ENCODE measurements around the gene PCSK7. TPM values are rescaled to one million over a fixed set of nuclear protein-coding genes. Genes with fewer than 3 reads are reported as not detected.
"Not testable (repeated sequence)": the region's sequence is repeated elsewhere in the genome, so short reads cannot be mapped to it uniquely, and the experiment has no call there.

Gene PCSK7
- total and polyA plus RNA-seq, 5 experiments from 2014 or later, result 32.6 to 296 (median 60.6) TPM

DNA sequence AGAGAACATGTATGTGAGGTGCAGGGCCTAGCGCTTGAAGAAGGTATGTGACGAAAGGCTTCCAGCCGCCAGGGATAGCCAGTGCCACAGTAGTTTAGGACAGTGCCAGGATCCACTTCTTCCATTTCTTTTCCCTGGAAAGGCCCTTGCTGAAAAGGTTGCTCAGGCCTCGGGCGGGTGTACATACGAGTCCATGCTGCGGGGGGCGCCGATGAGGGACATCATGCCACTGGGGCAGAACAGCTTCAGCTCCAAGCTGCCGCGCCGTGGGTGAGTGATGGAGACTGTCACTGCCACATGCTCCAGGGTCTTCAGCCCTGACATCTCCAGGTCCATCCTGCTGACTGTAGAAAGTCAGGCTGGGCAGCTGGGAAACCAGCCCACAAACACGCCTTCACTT, 23.2 kb downstream of the PCSK7 start:
- H3K4me3 Mint-ChIP-seq, H3K9me3 Mint-ChIP-seq, POLR2A ChIA-PET, H3K27me3 Mint-ChIP-seq, ATAC-seq: not testable (repeated sequence)
- Mint-ChIP-seq H3K4me1 (peaks cover 0 to 12% (median 4%) of the 10 kb centered on the region in 4 donors), H3K27ac (peak overlapping the region in 1 of 10 donors; percentile 40), H3K36me3 (peaks cover 0 to 68% (median 11%) of the 10 kb centered on the region in 3 donors)
- peak in 1 of 10 donors; percentile 48 for DNase-seq

DNA sequence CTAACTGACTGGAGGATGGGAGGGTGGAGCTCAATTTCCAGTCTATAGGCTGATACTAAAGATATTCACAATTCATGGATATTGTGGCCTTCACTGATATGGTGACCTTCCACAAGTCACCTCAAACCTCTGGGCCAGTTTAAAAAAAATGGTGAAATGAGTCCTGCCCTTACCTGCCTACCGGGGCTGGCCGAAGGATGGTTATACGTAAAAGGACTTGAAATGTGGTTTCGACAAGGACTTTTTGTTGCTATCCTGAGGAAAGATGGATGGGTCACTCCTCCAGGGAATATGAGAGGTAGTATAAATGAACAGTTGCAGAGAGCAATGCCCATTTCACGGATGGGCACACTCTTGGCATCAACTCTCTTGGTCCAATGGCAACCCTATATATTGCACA, 24.4 kb downstream of the PCSK7 start:
- H3K9me3 Mint-ChIP-seq, H3K4me3 Mint-ChIP-seq, DNase-seq, ATAC-seq, H3K27ac Mint-ChIP-seq, H3K27me3 Mint-ChIP-seq, POLR2A ChIA-PET, H3K4me1 Mint-ChIP-seq: not testable (repeated sequence)
- H3K36me3 Mint-ChIP-seq, result peaks cover 0 to 64% (median 9%) of the 10 kb centered on the region in 3 donors

DNA sequence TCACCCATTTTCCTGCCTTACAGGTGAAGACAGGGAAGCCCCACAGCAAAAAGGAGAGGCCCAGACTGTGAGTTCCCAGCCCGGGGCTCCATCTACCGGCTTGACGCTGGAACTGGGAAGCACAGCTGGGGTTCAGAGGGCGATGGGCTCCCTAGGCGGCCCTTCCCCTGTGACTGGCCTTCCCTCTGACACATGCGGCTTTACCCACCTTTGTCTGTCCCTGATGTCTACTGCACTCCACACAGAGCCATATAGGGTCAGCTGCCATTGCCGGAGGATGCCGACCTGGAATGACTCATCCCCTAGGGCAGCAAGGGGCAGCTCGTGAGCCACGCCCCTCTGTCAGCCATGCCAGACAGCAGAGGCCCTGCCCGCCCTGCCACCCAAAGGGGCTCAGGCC, 25.0 kb downstream of the PCSK7 start:
- ATAC-seq, H3K4me1 Mint-ChIP-seq, H3K27ac Mint-ChIP-seq, H3K9me3 Mint-ChIP-seq, H3K4me3 Mint-ChIP-seq, H3K27me3 Mint-ChIP-seq, DNase-seq, POLR2A ChIA-PET: not testable (repeated sequence)
- peaks cover 0 to 58% (median 9%) of the 10 kb centered on the region in 3 donors for H3K36me3 Mint-ChIP-seq

DNA sequence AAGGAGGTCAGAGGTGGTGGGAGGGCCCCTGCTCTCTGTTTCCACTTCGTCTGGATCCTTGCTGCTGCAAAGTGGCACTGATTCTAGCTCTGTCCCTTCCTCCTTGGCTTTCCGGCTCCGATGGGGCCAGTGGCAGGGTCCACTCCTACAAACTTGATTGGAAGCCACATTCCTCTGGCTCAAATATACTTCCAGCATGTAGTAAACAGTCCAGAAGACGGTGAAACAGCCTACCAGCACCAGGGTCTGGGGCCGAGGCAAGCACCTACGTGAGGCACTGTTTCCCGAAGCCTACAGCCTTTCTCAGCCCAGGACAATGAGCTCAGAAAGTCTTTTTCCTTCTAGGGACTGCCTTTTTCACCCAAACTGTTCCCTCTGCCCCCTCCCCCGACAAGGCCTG, 25.8 kb downstream of the PCSK7 start:
- POLR2A ChIA-PET, H3K9me3 Mint-ChIP-seq, H3K4me3 Mint-ChIP-seq, ATAC-seq, H3K4me1 Mint-ChIP-seq, H3K27me3 Mint-ChIP-seq, DNase-seq: not testable (repeated sequence)
- Mint-ChIP-seq H3K27ac (peak overlapping the region in 4 of 10 donors; percentile 27 to 65 (median 50)), H3K36me3 (peaks cover 0 to 51% (median 9%) of the 10 kb centered on the region in 3 donors)

DNA sequence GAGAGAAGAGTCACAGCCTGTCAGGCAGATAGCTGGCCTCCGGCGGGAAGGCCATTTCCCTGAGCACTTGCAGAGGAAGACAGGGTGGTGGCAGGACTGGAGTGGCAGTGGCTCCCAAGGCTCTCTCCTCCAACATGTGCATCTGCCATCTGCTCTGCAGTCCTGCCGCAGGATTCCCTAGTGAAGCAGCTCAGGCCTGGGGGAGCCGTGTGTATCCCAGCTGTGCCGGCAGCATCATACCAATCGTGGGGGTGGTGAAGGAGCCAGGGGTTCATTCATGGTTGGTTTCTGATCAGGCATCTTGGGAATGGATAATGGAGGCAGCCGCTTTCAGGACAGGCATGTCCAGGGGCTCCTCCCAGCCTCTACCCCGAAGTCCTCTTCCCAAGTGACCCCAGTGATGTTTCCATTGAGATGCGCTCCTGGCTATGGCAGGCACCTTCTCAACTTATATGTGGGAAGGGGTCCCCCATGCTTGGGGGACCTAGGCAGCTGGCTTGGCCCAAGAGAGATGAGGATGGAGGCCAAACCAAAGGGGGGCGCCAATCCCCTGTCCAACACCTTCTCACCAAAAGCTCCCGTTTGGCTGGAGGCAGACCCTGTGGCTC, 26.6 kb downstream of the PCSK7 start:
- POLR2A ChIA-PET, result interaction anchor here (0.6 kb wide), 1 partner anchor 1081 kb away, joined by 3 read pairs; no protein-coding TSS in a partner anchor
- Mint-ChIP-seq H3K27ac (peak overlapping the region in 5 of 10 donors; percentile 20 to 87 (median 41)), H3K9me3 (no peaks in the 10 kb centered on the region), H3K27me3 (no peaks in the 10 kb centered on the region), H3K4me1 (peaks cover 0 to 3% (median 1%) of the 10 kb centered on the region in 4 donors), H3K4me3 (no peak overlapping the region), H3K36me3 (peaks cover 0 to 44% (median 9%) of the 10 kb centered on the region in 3 donors)
- ATAC-seq (no peak), DNase-seq (no peak)

DNA sequence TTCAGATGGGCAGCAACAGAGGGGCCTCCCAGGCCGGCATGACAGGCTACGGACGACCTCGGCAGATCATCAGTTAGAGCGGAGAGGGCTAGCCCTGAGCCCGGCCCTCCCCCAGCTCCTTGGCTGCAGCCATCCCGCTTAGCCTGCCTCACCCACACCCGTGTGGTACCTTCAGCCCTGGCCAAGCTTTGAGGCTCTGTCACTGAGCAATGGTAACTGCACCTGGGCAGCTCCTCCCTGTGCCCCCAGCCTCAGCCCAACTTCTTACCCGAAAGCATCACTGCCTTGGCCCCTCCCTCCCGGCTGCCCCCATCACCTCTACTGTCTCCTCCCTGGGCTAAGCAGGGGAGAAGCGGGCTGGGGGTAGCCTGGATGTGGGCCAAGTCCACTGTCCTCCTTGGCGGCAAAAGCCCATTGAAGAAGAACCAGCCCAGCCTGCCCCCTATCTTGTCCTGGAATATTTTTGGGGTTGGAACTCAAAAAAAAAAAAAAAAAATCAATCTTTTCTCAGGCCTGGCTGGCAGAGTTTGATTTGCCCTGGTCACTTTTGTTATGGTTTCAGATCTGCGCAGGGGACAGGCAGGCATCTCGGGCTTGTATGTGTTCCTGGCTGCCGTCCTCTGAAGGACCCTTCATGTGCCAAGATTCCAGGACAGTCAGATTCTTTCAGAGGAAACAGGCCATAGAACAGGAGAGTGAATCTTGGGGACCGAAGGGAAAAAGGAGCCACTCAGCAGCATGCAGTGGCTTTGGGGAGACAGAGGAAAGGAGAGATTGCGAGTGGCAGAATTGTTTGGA, 27.4 kb downstream of the PCSK7 start:
- no peaks in the 10 kb centered on the region for H3K9me3 Mint-ChIP-seq
- H3K36me3 Mint-ChIP-seq, result peaks cover 0 to 36% (median 6%) of the 10 kb centered on the region in 3 donors
- H3K4me3 Mint-ChIP-seq, result no peak overlapping the region
- DNase-seq (no peak), ATAC-seq (no peak)
- POLR2A ChIA-PET, result interaction anchor here (0.6 to 1.5 kb wide), 3 partner anchors 10 to 1082 kb away, joined by 3 to 5 read pairs (median 4); no protein-coding TSS in a partner anchor
- peak overlapping the region in 7 of 10 donors; percentile 21 to 87 (median 44) for H3K27ac Mint-ChIP-seq
- H3K27me3 Mint-ChIP-seq, result no peaks in the 10 kb centered on the region
- H3K4me1 Mint-ChIP-seq, result peaks cover 0 to 3% (median 1%) of the 10 kb centered on the region in 4 donors

DNA sequence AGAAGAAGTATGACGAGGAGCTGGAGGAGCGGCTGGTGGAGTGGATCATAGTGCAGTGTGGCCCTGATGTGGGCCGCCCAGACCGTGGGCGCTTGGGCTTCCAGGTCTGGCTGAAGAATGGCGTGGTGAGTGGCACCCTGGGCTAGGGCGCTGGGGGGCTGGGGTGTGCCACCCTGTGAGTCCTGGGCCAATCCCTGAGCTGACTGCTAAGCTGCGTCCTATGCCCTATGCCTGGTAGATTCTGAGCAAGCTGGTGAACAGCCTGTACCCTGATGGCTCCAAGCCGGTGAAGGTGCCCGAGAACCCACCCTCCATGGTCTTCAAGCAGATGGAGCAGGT, 28.8 kb downstream of the PCSK7 start:
- no peaks in the 10 kb centered on the region for H3K9me3 Mint-ChIP-seq
- H3K4me1 Mint-ChIP-seq, result peaks cover 0 to 4% (median 2%) of the 10 kb centered on the region in 4 donors
- H3K27me3 Mint-ChIP-seq, result no peaks in the 10 kb centered on the region
- H3K4me3 Mint-ChIP-seq, result no peak overlapping the region
- ATAC-seq (peak in 1 of 2 donors; percentile 10), DNase-seq (no peak)
- peak overlapping the region in 8 of 10 donors; percentile 26 to 80 (median 68) for H3K27ac Mint-ChIP-seq
- peaks cover 0 to 33% (median 6%) of the 10 kb centered on the region in 3 donors for H3K36me3 Mint-ChIP-seq
- POLR2A ChIA-PET, result interaction anchor here (1.1 to 1.5 kb wide), 3 partner anchors 11 to 15 kb away, joined by 3 to 5 read pairs (median 4); no protein-coding TSS in a partner anchor

DNA sequence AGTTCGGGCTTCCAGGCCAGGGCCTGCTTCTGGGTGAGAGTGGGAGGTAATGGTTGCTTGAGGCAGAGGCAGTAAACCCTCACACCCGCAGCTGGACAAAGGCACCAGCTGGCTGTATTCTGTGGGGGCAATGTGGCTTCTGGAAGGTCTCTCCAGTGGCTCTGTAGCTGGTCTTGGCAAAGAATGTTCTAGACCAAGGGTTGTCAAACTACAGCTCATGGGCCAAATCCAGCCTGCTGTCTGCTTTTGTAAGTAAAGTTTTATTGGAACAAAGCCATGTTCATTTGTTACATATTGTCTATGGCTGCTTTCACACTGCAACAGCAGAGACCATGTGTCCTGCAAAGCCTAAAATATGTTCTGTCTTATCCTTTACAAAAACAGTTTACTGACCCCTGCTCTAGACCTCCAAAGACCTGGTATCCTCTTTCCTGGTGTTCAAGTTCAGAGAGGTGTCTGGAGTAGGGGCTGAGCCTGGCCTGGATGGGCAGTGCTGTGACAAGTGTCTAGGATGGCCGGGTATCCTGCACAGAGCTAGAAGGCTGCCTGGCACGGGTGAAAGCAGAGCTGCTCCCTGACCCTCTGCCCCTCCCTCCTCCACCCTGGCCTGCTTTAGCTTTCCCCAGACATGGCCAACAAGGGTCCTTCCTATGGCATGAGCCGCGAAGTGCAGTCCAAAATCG, 29.3 kb downstream of the PCSK7 start:
- Mint-ChIP-seq H3K27ac (peak overlapping the region; percentile 25 to 80 (median 68)), H3K36me3 (peaks cover 0 to 34% (median 6%) of the 10 kb centered on the region in 3 donors), H3K4me3 (no peak overlapping the region), H3K27me3 (no peaks in the 10 kb centered on the region), H3K4me1 (peaks cover 0 to 5% (median 3%) of the 10 kb centered on the region in 4 donors), H3K9me3 (no peaks in the 10 kb centered on the region)
- POLR2A ChIA-PET, result interaction anchor here (1.1 kb wide), 1 partner anchor 10 kb away, joined by 3 read pairs; no protein-coding TSS in a partner anchor
- DNase-seq, result peak in 1 of 10 donors; percentile 58
- no peak for ATAC-seq

DNA sequence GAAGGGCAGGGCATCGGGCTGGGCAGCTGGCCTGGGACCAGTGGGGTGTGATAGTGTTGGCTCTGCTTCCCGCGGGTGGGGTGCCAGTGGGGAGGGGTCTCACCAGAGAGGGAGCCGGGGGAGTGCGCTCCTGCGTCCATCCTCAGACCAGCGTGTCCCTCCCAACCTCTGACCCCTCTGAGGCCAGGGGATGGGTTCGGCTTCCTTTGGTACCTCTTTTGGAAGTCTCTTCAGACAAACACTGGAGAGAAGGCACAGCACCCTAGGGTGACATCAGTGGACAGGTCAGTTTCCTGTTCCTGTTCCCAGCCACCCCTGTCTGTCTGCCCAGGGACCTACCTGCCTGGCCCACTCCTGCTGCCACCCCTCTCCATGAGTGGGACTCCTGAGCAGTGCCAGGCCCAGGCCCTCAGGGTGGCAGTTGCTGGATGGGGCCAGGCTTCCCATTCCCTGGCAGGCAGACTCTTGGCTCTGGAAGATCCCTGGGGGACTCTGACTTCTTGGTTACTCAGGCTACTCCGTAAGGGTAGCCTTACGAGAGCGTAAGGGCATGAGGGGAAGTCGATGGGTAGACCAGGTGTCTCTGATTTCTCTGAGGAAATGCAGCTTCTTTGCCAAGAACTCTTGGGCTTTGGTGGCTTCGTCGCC, 30.1 kb downstream of the PCSK7 start:
- ATAC-seq, result no peak
- Mint-ChIP-seq H3K27me3 (no peaks in the 10 kb centered on the region), H3K27ac (peak overlapping the region in 8 of 10 donors; percentile 26 to 80 (median 67)), H3K4me1 (peaks cover 0 to 6% (median 3%) of the 10 kb centered on the region in 4 donors), H3K9me3 (no peaks in the 10 kb centered on the region), H3K36me3 (peaks cover 0 to 35% (median 6%) of the 10 kb centered on the region in 3 donors), H3K4me3 (no peak overlapping the region)
- POLR2A ChIA-PET, result interaction anchor here (1.1 kb wide), 1 partner anchor 9 kb away, joined by 3 read pairs; no protein-coding TSS in a partner anchor
- peak in 1 of 10 donors; percentile 45 for DNase-seq

DNA sequence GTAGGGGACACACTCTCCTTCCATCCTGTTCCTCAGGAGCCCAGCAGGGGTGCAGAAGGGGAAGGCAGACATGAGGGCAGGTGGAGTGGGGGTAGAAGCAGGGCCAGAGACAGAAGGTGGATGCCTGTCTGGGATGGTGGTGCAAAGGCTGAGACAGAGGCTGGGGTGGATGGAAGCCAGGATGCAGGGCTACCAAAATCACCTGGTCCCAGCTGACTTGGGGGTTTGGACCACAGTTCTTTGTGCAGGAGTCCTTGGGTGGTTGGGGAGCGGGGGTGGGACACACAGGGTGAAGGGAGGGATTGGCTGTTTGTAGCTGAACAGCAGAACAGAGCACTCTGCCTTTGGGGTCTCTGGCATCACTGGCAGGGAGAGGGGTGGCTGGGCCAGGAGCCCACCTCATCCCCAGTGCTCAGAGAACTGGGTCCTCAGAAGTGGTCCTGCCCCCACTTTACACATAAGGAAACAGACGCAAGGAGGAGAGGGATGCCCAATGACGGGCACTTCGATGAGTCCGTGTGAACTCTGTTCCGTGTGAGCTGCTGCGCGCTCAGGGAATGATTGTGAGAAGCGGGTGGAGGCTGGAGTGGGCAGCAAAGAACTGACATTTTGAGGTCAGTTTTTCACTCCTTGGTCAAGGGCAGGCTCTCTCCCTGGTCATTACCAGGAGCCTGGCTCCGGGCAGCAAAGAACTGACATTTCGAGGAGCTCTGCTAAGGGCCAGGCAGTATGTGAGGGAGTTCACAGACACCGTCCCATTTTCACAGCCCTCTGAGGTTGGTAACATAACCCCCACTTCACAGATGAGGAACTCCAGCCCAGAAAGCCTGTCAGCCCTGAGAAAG, 30.8 kb downstream of the PCSK7 start:
- Mint-ChIP-seq H3K27me3 (no peaks in the 10 kb centered on the region), H3K4me1 (peaks cover 0 to 6% (median 3%) of the 10 kb centered on the region in 4 donors), H3K27ac (peak overlapping the region in 8 of 10 donors; percentile 18 to 84 (median 60)), H3K36me3 (peaks cover 0 to 33% (median 4%) of the 10 kb centered on the region in 3 donors), H3K4me3 (no peak overlapping the region), H3K9me3 (no peaks in the 10 kb centered on the region)
- ATAC-seq (no peak), DNase-seq (no peak)
- POLR2A ChIA-PET, result interaction anchor here (0.7 to 0.8 kb wide), 3 partner anchors 12 to 23 kb away, joined by 3 read pairs; partner anchors contain the start of gene SIDT2
